ENCODE results near the gene ARHGEF2.
A peak's percentile ranks its signal among the peaks of the same experiment; 100 is the strongest.

Gene ARHGEF2

DNA sequence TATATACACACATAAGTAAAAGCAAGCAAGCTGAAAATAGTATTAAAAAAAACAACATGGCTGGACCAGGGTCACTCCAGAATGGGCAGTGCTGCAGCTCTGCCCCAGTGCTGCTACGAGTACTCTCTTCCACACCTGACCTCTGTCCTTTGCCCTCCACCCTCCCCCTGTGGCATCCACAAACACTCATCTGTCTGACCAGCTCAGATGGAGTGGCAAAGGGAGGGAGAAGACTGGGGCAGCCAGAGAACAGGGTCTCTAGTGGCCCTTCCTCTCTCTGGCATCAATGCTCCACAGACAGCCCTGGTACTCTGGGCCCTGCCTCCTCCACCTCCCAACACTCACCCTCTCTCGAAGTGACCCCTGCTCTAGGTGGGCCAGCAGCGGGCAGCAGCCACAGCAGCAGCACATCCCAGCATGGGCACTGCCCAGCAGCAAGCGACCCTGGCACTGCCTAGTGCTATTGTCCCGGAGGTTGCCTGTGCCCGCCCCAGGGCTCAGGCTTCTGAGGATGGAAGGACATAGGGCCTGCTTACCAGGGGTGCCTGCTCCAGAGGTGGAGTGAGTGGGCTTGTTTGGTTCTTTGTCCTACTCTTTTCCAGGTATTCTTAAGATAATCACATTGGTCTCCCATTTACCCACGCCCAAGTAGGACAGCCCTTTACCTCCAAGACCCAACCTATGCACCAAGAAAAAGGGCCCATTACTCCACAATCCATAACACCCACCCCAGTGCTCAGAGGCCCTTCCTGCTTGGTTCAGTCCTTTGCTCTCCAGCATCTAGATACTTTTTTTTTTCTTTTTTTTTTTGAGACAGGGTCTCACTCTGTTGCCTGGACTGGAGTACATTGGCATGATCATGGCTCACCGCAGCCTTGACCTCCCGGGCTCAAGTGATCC is 6.2 kb downstream of the ARHGEF2 start:
- DNase-seq (ENCODE audit: low read depth): no peak

- DNase-seq (ENCODE audit: low read depth): peak; percentile 47
Measured at GRCh38 chr1:155970531-155971167, 7.7 kb downstream of the ARHGEF2 start.

- DNase-seq (ENCODE audit: low read depth): no peak
Measured at GRCh38 chr1:155969377-155969791, 9.0 kb downstream of the ARHGEF2 start.

GRCh38 chr1:155968670-155969069 is 9.7 kb downstream of the ARHGEF2 start:
- peak; percentile 31 for DNase-seq (ENCODE audit: low read depth)

DNA sequence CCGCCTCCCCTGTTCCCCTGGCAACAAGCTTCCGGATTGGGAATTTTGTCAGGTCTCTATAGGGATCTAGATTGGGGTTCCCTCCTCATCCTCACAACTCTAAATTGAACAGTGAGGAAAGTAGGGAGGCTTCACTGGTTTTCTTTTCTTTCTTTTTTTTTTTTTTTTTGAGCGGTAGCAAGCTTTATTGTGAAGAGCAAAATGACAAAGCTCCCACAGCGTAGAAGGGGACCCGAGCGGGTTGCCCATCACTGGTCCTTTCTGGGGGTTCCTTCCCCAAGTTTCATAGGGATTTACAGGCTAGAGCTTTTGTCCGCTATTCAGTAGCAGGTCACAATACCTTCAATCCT is 10.3 kb downstream of the ARHGEF2 start:
- no peak for DNase-seq (ENCODE audit: low read depth)

GRCh38 chr1:155967341-155968050 is 10.9 kb downstream of the ARHGEF2 start:
- DNase-seq (ENCODE audit: low read depth): no peak

DNA sequence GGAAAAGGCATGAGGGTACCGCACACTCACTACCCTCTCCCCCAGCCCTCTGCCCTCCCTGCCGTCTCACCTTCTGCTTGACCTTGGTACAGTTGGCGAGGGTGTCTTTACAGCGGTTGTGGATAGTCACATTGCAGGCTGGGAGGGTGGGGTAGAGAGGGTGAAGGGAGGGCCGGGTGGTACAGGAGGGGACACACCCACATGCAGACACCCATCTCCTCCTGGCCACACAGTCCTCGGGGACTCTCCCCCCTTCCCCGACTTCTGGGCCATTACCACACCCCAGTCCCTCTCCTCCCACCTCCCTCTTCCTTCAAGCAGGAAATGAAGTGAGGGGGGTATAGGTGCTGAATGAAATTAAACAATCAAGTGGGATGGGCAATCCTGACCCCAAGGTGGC is 11.6 kb downstream of the ARHGEF2 start:
- no peak for DNase-seq (ENCODE audit: low read depth)

DNA sequence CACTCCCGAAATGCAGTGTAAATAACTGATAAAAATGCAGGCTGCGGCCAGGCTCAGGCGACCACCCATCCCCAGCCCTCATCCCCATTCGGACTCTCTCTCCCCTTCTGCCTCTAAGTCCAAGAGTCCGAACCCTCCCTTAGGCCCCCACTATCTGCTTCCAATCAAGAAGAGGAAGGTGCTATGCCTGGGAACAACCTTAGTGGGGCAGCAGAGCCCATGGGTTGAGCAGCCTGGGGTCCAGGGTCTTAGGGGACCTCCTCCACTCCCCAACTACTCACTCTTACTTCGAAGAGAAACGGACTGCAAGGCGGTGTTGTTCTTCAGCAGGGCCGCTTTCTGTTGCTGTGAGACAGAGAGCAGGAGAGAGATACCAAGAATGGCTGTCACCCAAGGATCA is 12.2 kb downstream of the ARHGEF2 start:
- DNase-seq (ENCODE audit: low read depth): no peak

DNA sequence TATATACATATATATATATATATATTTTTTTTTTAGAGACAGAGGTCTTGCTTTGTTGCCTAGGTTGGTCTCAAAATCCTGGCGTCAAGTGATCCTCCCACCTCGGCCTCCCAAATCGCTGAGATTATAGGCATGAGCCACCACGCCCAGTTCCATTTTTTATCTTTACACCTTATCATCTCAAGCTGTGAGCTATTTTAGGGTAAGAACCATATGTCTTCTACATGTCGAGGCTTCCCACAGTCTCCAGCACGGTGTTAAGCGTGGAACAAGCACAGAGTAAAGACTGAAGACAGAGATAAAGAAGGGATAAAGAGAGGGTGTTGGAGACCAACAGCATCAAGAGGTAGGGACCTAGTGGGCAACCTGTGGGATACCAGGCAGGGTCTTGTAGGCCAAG is 14.2 kb downstream of the ARHGEF2 start:
- DNase-seq (ENCODE audit: low read depth): no peak

DNA sequence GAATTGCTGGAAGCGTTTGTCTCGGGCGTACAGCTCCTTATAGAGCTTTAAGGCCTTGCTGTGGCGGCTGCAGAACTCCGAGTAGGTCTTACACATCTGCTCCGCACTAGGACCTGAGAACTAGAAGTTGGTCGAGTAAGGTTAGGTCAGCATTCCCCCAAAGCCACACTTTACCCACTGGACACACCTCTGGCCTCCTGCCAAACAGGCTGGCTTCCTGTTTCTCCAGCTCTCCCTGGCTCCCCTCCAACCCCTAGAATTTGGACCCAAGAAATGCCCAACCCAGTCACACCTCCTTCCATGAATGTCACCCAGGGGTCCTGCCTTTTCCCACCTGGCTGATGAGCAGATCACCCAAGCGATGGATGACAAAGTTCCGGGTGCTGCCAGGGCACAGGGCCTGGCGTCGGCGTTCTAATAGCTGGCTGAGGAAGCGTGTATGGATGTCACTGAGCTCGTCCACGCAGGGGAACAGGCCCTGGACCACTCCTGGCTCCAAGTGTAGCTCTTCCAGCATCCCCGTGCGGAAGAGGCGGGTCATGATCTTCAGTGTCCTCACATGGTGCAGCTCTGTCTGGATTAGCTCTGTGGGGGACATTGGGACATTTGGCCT is 15.6 kb downstream of the ARHGEF2 start:
- no peak for DNase-seq (ENCODE audit: low read depth)

GRCh38 chr1:155961937-155962336 is 16.4 kb downstream of the ARHGEF2 start:
- DNase-seq (ENCODE audit: low read depth): peak; percentile 77

- no peak for DNase-seq (ENCODE audit: low read depth)
Measured at GRCh38 chr1:155960081-155960745, 18.1 kb downstream of the ARHGEF2 start.

GRCh38 chr1:155957411-155957915 is 20.9 kb downstream of the ARHGEF2 start:
- no peak for DNase-seq (ENCODE audit: low read depth)

DNA sequence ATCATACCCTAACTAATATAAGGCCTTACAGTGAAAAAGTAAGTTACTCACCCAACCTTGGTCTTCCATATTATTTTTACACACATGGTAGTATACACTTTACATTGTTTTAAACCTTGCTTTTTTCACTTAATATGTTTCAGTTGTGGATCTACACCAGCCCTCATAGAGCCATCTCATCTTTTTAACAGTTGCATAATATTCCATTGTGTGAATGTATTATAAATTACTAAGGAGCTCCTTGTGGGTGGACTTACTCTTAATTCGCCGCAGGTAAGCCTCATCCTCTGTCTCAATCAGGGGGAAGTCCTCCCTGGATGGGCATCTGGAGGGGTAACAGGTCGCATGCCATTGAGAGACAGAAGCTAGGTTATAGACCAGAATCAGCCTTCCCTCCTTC is 23.7 kb downstream of the ARHGEF2 start:
- DNase-seq (ENCODE audit: low read depth): no peak

DNA sequence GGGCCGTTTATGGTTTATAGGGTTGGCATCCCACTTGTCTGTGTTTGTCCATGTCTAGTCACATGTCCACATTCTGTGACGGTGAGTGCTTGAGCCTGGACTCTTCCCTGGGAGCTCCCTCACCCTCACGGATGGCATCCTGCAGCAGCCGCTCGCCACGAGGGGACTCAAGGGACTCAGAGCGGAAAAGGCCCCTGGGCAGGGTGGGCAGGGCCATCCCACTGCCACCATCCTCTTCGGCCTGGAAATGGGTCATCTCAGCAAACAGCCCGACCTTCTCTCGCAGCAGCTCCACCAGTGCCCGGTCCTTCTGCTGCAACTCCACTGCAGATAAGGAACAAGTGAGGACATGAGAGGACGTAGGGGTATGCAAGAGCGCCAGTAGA is 25.8 kb downstream of the ARHGEF2 start:
- DNase-seq (ENCODE audit: low read depth): no peak

GRCh38 chr1:155951753-155952504 is 26.4 kb downstream of the ARHGEF2 start:
- DNase-seq (ENCODE audit: low read depth): no peak

- no peak for DNase-seq (ENCODE audit: low read depth)
Measured at GRCh38 chr1:155950829-155951228, 27.5 kb downstream of the ARHGEF2 start.

GRCh38 chr1:155947741-155948140 is 30.6 kb downstream of the ARHGEF2 start:
- DNase-seq (ENCODE audit: low read depth): no peak

DNA sequence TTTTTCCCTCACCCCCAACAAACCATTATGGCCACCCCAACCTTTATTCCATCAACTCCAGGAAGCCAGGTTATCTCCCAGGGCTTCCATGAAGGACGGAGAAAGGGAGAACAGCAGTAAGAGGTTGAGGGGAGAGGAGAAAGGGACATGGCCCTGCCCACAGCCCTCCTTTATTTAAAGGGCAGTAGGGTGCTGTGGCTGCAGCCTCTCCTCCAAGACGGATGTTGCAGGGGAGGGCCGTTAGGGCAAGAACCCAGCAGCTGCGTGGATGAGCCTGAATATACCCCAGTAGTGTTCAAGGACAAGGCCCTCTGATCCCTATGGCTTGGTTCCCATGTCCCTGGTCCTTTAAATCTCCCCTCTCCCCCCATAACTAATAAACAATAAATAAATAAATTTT is 31.1 kb downstream of the ARHGEF2 start:
- DNase-seq (ENCODE audit: low read depth): no peak

DNA sequence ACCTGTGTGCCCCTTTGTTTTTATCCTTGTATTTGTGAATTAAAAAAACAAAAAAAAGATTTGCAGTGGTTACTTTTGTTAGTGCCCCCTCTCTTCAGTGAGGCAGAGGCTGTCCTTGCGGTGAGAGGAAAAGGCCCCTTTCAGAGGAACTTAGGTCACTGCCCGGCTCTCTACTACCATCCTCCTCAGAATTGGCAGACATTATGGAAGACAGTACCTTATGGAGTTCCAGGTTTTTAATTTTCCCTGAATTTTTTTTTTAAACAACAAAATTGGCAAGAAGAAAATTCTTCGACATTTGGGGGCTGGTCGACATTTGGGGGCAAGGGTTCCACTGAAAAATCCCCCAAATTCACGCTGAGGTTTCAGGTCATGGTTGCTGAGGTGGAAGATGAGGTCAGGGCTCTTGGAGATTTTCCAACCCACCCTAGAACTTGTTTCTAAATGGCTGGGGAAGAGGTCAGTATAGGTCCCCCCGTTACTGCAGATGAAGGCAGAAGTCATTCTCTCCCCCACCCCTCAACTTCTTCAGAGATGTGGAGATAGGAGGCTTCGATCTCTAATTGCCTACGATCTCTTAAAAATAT is 31.6 kb downstream of the ARHGEF2 start:
- DNase-seq (ENCODE audit: low read depth): no peak

DNA sequence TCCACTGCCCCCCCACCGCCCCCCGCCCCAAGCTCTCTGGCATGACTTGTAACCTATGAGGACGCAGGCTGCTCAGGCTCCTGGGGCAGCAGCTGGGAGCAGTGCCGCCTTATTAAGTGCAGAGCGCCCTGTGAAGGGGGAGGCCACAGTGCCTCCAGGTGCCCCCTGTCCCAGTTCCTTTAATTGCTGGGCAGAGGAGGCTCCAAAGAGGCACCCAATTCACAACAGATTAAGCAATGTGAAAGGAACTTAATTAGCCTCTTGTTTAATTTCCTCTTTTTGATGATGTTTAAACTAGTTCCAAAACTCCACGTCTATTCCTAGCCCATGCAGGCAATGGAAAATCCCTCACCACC is 33.9 kb downstream of the ARHGEF2 start:
- no peak for DNase-seq (ENCODE audit: low read depth)

Data from fibroblast of gingiva (primary cell).